HG02973 (cell line): Measurements from ENCODE around the gene FGF14.

Experiments
- ATAC-seq: cut with Tn5 transposase; IDR thresholded peaks from one replicate; pipeline ENCODE4 v1.9.1; 2021; ENCODE audit warnings: moderate library complexity; ENCODE audit not compliant: unreplicated experiment

The FGF14 gene

DNA sequence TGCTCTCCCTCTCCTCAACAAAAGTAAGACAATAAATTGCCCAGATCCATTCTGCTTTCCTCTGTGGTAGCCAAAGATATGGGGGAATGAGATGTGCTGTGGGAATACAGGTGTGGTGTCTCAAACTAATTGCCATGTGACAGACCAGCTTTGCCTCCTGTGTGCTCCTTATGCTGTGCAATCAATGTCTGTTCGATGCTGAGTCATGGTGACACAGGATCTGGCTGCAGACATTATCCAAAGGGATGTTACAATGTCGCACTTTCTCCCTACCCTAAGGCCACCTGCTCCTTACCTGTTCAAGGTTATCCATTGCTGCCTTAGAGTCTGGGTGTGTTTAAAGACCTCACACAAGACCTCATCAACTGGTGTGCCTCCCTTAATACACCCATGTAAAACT lies 32.5 kb downstream of the FGF14 start:
- ATAC-seq = no peak

DNA sequence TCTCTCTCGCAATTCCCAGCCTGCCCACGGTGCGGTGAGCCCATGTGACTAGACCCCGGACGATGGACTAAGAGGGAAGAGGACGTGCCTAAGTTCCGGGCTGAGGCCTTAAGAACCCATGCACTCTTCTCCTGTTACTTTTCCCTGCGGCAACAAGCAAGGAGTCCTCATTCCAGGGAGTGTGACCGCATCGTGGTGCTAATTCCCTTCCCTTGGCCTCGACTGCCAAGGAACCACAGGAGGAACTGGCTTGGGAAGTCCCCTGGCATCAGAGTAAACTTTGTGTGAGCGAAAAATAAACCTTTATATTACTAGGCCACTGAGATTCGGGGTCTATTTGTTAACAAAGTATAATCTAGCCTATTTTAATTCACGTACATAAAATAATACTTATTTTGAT lies 34.0 kb downstream of the FGF14 start:
- ATAC-seq = no peak

DNA sequence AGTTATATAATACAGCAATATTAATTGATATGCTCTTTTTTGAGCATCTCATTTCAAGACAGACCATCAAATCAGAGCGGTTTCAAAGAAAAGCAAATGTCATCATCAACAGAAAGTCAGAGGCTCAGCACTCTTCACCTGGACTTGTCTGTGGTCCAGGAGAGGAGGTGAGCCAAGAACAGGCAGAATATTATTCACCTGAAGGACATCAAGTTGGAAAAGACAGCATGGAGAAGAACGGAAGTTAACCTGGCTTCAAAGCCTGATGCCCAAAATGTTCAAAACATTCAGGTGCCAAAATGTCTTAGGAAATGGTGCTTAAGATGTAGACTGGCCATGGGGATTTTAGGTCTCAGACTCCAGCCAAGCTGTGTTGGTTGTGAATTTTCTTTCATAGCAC lies 40.7 kb downstream of the FGF14 start:
- ATAC-seq = no peak

DNA sequence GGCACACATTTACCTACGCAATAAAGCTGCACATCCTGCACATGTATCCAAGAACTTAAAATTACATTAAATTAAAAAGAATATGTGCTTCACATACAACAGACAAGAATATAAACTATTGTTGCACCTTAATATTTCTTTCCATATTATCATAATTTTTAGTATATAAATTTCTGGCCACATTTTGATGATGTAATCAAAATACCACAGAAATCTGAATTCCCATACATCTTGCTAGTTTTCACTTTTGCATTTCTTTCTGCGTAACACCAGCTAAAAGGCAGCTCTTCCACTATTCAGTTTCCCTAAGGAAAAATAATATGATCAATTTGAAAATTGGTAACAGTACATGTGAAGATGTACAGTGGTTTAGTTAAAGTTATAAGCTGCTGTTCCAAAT lies 42.6 kb downstream of the FGF14 start:
- ATAC-seq = no peak

DNA sequence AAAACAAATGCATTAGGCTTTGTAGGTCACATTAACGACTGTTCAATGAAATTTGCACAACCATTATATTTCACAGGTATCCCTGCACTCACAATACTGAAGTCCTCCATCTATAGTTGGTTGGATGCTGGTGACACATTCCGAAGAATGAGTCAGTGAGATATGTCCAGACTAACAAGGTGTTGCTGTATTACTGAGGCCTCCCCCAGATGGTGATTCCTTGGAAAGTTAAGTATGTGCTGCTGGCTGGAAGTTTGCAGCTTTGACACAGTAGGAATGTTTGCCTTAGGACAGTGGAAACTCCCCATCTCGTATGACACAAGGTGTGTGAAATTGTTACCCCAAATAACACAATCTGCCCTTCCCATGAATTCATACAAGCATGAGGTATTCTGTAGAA lies 46.6 kb downstream of the FGF14 start:
- ATAC-seq = no peak

DNA sequence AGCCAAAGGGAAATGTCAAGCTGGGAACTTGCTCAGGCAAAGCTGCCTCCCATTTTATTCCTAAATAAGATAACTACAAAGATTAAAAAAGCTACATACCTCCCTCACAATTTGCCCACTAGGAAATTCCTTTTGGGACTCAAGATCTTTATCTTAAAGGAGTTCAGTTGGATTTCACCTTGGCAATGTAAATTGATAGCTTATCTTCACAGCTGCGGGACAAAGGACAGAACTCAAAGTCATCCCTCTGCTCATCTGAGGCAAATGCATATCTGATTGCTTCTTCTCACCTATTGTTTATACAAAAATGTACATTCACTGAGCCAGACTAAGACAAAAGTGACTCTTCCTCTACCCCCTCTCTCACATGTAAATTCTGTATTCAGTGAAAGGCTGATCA lies 47.8 kb downstream of the FGF14 start:
- no peak for ATAC-seq

DNA sequence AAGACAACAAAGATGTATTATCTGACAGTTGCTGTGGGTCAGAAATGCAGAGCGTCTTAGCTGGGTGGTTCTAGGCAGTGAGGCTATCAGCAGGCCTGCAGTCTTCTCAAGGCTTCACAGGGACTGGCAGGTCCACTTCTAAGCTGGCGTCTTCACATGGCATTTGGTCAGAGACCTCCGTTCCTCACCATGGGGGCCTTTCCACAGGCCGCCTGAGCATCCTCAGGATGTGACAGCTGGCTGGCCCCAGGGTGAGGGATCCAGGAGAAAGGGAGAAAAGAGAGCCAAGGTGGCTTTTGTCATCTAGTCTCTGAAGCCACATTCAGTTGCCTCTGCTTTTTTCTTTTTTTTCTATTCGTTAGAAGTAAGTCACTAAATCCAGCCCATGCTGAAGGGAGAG lies 50.3 kb downstream of the FGF14 start:
- no peak for ATAC-seq

GRCh38 chr13:102347490-102347889 lies 54.4 kb downstream of the FGF14 start:
- no peak for ATAC-seq

DNA sequence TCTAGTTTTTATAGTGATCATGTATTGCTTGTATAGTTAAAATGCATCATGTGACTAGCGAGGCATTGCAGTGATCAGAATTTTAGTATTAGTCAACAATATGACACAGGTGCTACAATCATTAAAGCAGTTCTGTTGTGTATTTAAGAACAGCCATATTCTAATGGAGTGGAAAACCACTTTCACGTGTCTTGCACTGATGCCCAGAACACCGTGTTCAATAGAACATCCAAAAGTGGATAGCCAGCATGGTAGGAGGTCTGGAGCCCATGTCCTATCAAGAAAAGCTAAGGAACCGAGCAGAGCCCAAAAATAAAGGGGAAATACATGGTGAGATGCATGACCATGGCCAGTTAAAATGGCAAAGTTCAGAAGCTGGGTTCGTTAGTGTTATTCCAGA lies 55.1 kb downstream of the FGF14 start:
- no peak for ATAC-seq

DNA sequence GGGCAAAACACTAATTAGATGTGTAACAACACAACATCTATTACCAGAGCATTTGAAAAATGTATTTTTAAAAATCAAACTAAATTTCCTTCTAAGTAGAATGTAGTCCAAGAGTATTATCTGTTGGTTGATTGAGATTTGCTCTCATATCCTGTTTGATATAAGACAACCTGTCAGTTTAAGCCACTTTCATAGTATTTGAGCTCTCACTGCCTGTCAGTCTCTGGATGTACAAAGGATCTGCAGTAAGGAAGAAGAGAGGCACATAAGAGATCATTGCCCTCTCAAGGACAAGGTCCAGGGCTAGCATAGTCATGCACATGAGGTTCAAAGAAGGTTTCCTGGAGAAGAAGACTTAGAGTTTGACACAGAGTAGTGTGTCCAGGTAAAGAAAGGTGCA lies 57.4 kb downstream of the FGF14 start:
- ATAC-seq = no peak

DNA sequence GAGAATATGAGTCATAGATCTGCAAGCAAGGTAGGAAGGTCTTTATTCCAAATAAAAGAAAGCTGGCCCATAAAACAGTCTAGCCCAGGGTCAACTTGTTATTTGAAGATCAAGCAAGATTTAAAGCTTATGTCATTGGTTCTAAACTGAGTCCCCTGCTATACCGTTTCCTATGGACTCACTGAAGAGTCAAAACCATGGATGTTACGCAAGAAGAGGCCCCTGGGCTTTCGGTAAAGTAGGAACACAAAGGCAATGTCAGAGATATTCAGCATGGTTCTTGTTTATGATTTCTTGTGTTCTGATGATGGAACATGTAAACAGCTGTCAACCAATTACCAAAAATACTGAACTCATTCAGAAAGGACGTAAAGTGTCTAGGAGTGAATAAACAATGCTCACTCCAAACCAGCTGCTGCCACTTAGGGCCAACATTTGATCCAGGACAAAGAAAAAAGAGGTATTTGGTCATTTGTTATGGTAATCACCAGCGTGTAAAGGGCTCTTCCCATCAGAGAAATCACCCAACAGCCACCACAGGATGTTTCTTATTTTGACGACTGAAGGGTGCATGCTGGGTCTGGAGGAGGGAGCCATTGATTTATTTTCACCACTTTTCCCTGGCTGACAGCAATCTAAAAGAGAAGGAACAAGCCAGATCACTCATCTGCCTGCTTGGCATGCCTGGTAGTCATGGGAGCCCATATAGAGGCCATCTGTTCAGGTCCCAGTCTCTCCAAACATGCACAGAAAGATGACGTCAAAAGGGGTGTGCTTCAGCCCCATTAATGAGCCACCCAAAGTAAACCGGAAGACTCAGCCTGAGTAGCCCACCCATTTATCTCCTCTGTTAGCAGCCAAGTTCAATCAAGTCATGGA lies 68.3 kb downstream of the FGF14 start:
- no peak for ATAC-seq

GRCh38 chr13:102328909-102329308 lies 72.9 kb downstream of the FGF14 start:
- ATAC-seq = no peak

DNA sequence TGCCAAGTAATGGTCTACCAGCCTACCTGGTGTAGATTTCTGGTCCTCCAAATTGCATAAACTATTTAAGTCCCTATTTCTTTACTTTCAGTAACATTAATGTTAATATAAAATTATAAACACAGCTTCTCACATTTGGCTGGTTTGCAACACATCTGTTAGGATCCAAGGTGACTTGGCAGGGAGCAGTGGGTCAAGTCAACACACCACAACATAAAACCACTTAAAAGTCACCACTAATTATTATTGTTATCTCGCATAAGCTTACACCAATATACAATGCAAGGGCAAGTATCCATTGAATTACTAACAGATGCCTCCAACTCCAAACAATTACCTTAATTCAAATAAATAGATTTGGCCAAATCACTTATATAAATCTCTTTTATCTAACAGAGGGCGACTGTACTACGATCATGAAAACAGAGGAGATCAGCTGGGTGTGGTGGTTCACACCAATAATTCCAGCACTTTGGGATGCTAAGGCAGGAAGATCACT lies 74.7 kb downstream of the FGF14 start:
- ATAC-seq = no peak

DNA sequence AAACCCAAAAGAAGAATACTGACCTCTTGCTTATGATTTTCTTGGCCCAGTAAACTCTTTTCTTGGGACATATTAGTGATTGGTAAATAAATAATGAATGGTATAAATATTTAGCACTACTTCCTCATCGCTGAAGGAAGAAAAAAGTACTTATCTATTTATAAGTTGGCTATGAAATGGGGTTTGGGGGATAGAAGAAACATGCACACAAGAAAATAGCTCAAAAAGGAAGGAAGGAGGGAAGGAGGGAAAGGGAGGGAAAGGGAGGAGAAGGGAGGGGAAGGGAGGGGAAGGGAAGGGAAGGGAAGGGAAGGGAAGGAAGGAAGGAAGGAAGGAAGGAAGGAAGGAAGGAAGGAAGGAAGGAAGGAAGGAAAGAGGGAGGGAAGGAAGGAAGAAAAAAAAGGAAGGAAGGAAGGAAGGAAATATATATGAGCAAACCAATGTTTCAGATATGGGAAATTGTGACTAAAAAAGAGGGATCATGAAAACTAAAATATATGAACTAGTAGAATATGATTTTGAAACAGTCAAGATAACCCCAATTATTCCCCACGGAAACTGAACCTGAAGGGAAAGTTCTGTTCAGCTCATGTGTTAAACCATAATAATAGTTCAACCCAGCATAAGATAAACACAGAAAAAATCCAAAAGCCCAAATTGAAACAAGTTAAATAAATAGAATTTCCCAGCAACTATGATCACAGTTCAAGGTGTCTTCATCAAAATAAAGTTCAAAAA lies 75.3 kb downstream of the FGF14 start:
- ATAC-seq = no peak

DNA sequence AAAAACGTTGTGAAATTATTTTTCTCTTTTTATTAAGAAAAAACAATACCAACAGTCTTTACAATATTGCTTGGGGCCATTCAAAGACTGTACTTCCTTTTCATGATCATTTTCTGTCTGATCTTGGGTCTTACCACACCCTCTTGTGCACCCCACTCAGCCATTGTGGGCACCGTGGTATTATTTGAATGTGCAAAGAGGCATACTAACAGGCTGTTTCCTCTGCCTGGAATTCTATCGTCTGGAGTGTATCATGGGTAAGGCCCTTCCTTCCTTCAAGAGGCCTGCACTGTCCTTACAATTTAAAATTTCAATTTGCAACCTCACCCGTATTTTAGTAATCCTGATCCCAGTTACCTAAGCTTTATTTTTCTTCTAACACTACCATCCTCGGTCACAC lies 76.5 kb downstream of the FGF14 start:
- ATAC-seq = no peak

DNA sequence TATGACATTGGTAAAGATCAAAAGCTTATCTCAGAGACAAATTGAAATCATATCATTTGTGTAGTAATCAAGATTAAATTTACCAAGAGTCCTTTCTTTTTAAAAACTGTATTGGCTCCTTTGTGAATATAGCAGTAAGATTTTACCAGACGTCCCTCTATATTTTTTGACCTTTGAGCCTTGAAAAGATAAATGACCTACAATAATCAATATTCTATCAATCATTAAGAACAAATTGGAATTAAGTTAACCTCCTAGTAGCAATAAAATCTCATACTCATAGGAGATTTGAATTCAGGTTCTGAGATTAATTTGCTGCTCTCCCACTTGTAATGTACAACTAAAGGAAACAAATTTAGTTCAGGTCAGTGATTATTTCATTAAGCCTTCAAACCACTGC lies 78.3 kb downstream of the FGF14 start:
- no peak for ATAC-seq

- no peak for ATAC-seq
Measured at GRCh38 chr13:102323012-102323411, 78.8 kb downstream of the FGF14 start.

- ATAC-seq = no peak
Measured at GRCh38 chr13:102322211-102322610, 79.6 kb downstream of the FGF14 start.

DNA sequence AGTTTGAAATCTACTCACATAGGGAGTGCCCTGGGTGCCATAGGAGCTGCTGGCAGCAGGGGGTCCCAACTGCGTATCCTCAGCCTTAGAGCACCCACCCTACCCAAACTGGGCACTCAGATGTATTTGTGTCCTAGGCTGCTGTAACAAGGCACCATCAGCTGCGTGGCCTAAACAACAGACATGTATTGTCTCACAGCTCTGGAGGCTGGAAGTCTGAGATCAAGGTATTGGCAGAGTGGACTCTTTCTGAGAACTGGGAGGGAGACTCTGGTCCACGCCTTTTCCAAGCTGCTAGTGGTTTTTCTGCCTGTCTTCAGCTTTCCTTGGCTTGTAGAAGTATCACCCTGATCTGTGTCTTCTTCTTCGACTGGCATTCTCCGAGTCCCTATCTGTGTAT lies 83.6 kb downstream of the FGF14 start:
- no peak for ATAC-seq

DNA sequence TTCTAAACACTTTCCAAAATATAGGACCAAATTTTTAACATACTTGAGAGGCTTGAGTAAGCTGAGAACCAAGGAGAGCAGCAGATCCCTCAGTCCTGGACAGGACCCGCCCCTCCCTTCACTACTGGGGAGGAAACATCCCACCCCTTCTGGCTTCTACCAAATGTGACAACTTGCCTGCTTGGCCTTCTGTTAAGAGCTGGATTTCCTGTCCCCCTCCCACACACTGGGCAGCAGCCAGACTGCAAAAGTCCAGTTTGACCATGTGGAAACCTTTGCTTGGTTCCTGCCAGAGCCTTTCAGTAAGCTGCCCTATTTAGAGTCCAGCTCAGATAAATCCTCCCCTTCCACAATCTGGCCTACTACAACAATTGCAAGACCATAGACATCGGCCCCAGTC lies 84.3 kb downstream of the FGF14 start:
- no peak for ATAC-seq

DNA sequence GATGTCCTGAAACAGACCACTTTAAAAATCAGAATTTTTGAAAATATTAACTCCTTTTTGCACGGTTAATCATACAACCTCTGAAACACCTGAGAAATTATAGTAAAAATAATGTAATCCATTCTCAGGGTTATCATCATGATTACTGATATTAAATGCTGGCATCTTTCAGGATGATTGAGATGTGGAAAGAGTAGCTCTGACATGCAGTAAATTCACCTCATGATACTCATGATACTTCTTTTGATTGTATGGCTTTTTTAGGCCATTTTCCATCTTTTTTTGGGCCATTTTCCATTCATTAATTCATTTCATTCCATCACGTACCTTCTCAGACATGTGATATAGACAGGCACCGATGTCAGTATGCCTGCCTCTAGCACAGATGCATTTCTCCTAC lies 85.1 kb downstream of the FGF14 start:
- no peak for ATAC-seq

DNA sequence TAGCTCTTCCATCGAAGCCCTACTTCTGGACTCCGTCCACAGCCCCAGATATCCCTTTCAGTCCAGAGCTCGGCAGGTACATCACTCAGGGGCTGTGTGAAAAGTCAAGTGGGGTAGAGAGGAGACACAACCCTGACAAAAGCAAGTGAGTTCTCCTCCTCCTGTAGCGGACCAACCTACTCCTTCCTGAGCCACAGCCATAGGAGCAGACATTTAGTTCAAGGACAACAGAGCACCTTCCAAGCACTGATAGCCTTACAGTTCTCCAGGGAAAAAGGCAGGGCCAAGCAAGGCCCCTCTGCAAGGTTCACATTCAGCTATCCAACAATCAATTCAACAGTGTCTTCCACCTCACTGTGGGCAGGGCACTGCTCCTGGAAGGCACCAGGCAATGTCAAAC lies 89.0 kb downstream of the FGF14 start:
- ATAC-seq = no peak
